GM19035 (cell line): Measurements from ENCODE around the gene DNASE1L3.

Experiments
- ATAC-seq: cut with Tn5 transposase; IDR thresholded peaks from one replicate; pipeline ENCODE4 v1.9.1; 2021; ENCODE audit not compliant: unreplicated experiment

Gene DNASE1L3

GRCh38 chr3:58180099-58180880, 30.5 kb downstream of the DNASE1L3 start:
- ATAC-seq: no peak

- no peak for ATAC-seq
These were observed 31.3 kb downstream of the DNASE1L3 start for GRCh38 chr3:58179235-58180098.

- ATAC-seq: no peak
These were observed 32.1 kb downstream of the DNASE1L3 start for GRCh38 chr3:58178528-58179234.

GRCh38 chr3:58177747-58178527, 32.8 kb downstream of the DNASE1L3 start:
- ATAC-seq: peak; percentile 83

- no peak for ATAC-seq
These were observed 33.8 kb downstream of the DNASE1L3 start for GRCh38 chr3:58176827-58177489.

- ATAC-seq: no peak
These were observed 34.6 kb downstream of the DNASE1L3 start for GRCh38 chr3:58176185-58176530.

- ATAC-seq: no peak
These were observed 35.2 kb downstream of the DNASE1L3 start for GRCh38 chr3:58175437-58176184.

- ATAC-seq: no peak
These were observed 35.7 kb downstream of the DNASE1L3 start for GRCh38 chr3:58175187-58175436.

GRCh38 chr3:58173669-58174398, 36.9 kb downstream of the DNASE1L3 start:
- peak; percentile 44 for ATAC-seq

GRCh38 chr3:58173029-58173668, 37.6 kb downstream of the DNASE1L3 start:
- ATAC-seq: no peak

GRCh38 chr3:58171126-58171525, 39.6 kb downstream of the DNASE1L3 start:
- ATAC-seq: no peak

- ATAC-seq: no peak
These were observed 40.4 kb downstream of the DNASE1L3 start for GRCh38 chr3:58170376-58170775.

- ATAC-seq: no peak
These were observed 41.4 kb downstream of the DNASE1L3 start for GRCh38 chr3:58169371-58169770.

GRCh38 chr3:58168498-58168897, 42.3 kb downstream of the DNASE1L3 start:
- ATAC-seq: no peak

GRCh38 chr3:58167431-58168351, 43.1 kb downstream of the DNASE1L3 start:
- ATAC-seq: no peak

- no peak for ATAC-seq
These were observed 45.6 kb downstream of the DNASE1L3 start for GRCh38 chr3:58164906-58165821.
